Fibroblast of skin of right quadriceps (primary cell): ENCODE measurements around the gene REPS2.

Experiments
- DNase-seq: peaks from one replicate; pipeline ENCODE4 v3.0.0-alpha.2; 2013

The REPS2 gene

GRCh38 chrX:17038681-17039161, 92.3 kb downstream of the REPS2 start:
- peak; percentile 77 for DNase-seq

DNA sequence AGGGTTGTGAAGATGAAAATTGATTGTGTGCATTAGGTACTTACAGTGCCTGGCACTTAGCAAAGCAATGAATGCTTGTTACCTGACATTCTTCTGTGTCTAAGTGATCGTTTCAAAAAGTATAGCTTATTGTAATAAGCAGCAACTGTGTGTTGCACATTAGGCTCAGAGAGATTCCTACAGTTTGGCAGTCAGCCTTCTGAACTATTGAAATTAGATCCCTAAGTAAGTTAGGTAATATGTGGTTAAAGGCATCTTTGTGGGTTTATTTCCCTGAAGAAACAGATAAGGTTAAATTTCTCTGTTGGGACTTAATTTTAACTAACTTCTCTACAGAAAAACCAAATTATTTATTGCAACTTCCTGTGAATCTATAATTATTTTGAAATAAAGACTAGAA, 93.4 kb downstream of the REPS2 start:
- peak; percentile 68 for DNase-seq

DNA sequence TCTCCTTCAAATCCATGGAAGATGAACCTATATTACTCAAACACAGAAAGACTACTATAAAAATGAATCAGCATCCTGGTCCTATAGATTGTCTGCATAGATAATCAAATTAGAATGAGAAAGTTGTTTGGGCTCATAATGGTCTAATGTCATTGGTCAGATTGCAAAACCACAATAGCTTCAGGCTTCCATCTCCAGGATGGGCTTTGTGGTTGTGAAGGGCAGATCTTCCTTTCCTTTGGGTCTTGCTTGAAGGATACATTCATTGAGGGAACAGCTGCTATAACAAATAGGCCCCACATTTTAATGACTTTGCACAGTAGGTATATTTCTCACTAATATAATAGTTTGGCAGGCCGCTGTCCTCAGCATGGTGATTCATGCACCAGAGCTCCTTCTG, 94.3 kb downstream of the REPS2 start:
- peak; percentile 14 for DNase-seq

- no peak for DNase-seq
Measured at GRCh38 chrX:17042037-17042436, 95.6 kb downstream of the REPS2 start.

DNA sequence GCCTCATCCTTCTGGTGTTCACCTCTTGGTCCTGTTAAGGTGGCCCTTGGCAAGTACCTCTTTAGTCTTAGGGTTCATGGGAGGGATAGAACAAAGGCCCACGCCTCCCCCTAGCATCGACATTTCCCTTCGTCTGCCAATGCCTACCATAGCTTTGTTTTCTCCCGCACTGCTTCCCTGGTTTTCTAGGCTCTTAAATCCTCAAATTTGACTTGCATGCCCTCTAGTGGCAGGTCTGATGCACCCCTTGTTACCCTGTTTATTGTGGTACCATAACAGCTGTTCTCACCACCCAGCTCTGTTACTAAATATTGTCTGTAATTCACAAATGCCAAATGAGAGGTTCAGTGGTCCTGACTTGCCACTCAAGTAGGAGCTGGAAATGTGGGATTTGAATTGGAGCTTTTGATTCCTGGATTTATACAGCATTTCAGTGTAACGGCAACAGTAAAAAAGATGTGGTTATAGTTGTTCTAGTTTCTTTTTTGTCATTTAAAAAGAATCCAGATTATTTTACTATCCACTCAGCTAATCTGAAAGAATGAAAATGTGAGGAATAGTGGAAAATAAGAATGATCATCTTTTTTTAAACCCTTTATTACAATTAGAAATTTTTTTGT, 100.1 kb downstream of the REPS2 start:
- peak; percentile 63 for DNase-seq

DNA sequence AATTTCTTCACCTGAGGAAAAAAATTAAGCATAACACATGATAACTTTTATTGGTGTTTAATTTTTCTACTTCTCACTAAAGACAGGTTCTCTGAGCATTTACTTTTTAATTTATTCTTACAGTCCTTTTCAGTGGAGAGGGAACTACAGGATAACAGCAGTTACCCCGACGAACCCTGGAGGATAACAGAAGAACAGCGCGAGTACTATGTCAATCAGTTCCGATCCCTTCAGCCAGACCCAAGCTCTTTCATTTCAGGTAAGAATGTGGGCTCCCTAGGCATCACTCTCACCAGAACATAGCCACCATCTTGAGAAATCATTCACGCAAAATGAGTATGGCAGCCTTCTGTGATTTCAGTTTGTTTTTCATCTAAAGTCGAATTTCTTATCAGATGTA, 100.8 kb downstream of the REPS2 start:
- DNase-seq: no peak

DNA sequence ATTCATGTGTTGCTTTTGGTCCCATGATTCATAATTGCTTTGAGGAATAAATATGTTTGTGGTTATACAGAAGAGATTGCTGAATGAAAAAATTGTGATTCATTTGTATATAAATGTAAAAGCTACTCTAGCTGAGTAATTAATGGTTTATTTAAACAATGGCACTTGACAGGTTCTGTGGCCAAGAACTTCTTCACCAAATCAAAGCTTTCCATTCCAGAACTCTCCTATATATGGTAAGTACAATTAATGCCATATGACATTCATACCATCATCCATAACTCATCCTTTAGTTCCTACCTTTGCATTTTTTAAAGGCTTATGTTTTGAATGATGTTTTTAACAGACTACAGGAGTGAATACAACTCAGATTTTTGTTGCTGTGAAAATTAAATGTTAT, 105.8 kb downstream of the REPS2 start:
- peak; percentile 70 for DNase-seq

GRCh38 chrX:17052793-17053192, 106.3 kb downstream of the REPS2 start:
- DNase-seq: no peak

GRCh38 chrX:17053502-17053901, 107.0 kb downstream of the REPS2 start:
- no peak for DNase-seq

DNA sequence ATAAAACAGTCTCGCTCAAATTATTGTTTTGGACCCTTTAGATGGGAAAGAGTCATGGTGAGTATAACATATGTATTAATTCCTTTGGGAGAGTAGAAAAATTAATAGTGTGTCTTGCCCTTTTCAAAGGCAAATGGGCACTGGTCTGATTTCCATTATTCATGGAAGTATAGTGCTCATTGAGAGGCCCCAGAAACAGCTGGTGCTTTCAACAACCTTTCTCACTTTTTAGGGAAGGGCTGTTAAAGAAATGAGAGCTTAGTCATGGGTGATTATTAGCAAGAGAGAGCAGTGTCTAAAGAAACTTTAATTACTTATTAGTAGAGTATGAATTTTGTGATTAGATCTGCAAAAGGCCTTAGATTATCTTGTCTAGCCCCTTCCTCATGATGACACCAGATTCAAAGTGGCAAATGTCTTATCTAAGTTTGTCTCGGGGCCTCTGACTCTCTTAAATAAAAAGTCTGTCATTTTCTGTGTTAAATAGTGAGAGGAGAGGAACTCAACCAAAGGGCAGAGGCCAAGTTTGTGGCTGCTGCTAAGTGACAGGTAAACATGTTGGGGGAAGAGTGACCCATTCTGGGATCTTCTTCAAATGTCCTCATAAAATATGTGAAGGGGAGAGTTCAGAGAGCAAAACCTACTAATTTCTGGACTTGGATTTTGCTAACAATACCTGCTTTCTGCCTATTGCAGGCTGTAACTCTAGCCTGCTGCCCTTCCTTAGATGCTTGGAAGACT, 110.6 kb downstream of the REPS2 start:
- DNase-seq: no peak

DNA sequence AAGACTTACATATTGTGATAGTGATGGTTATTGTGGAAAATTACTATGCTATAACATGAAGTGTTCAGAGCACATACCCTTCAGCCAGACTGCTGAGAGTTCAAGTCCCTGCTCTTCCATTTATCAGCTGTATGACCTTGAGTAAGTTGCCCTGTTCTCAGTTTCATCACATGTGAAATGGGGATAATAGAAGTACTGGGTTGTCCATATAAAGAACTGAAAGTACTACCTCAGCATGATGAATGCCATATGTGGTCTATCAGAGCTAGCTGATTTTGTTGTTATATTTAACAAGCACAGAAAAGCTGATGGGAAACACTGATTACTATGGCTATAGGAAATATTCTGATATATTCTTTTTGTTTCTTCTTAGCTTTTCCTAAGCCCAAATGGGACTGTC, 115.6 kb downstream of the REPS2 start:
- DNase-seq: no peak

DNA sequence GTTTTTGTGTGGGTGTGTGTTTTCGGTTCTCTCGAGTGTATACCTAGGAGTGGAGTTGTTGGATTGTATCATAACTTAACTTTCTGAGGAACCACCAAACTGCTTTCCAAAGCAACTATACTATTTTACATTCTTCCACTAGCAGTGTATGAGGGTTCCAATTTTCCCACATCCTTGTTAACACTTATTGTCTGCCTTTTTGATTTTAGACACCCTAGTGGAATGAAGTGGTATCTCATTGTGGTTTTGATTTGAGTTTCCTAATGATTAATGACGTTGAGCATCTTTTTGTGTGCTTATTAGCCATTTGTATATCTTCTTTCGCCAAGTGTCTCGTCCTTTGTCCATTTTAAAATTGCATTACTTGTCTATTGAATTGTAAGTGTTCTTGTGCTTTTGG, 118.6 kb downstream of the REPS2 start:
- DNase-seq: no peak

DNA sequence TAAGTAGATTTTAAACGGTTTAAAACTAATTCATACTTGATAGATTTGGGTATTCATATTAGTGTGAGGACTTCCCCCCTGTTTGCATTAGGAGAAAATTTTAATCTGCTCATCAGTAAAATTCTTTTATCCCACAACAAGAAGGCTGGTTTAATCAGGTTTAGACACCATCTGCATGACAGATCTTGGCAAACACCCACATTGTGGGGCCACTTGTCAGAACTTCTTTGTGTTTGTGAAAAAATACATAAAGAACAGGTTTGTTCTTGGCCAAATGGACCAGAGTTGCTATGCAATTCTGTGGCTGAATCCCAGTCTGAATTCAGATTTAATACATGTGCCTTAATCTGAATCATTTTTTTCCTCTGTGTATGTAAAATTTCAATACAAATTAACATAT, 121.1 kb downstream of the REPS2 start:
- DNase-seq: no peak

DNA sequence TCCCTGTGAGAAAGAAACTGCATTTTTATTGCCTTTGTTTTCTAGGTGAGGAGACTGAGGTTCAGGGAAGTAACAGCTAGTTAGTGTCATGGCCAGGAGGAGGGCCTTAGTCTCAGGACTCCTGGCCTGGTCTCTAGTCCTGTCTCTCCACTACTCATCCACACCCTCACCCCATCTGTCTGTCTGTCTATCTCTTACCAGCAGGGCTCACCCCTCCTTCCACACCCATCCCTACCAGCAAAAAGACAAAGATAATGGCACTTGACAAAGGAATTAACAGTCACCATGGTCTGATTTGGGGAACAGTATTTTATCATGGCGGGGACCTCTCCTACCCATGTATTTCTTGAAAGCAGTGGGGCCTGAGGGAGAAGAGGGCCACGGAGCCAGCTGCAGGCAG, 125.8 kb downstream of the REPS2 start:
- no peak for DNase-seq

GRCh38 chrX:17072721-17073230, 126.3 kb downstream of the REPS2 start:
- no peak for DNase-seq

GRCh38 chrX:17075004-17075403, 128.5 kb downstream of the REPS2 start:
- DNase-seq: no peak

DNA sequence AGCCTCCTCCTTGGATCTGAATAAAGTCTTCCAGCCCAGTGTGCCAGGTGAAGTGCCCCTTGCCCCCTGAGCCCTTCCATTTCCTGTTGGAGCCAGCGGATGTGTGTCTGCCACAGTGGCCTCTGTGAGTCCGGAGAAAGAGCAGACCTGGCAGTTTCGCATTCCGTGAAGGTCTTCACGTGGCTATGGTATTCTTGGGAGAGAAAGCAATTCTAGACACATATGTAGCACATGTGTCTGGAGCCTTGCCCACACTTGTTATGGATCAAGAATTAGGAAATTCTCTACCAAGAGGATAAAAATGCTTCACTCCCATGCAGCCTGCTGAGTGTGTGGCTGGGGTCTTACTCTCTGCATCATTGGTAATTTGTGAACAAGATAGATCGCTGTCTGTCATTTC, 130.9 kb downstream of the REPS2 start:
- peak; percentile 58 for DNase-seq

DNA sequence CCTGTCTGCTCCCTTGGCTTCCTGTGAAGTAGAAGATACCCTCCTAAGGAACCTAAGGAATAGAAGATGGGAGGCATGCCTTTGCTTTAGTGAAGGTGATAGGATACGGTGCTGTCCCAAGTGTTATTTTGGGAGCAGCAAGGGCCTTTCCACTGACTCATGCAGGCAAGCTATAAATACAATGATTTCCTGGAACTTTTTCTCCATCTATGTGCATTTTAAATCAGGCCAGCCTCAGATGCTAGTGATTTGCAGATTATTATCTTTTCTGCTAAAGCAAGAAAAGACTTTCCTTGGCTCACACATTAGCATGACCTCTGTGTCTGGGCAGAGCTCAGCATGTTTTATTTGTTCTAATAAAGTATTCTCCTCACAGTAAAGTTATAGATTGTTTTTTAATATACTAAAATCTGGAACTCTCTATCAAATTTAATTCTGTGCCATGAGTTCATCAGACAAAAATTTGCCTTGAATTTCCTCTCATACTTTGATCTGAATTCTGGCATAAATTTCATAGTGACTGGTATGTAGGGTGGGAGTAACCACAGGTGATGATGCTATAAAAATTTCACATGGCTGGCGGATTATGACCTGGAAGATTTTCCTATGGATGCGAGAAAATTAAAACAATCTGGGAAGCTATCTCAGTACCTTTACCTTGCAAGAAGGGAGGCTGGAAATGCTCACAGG, 131.7 kb downstream of the REPS2 start:
- DNase-seq: peak; percentile 74

DNA sequence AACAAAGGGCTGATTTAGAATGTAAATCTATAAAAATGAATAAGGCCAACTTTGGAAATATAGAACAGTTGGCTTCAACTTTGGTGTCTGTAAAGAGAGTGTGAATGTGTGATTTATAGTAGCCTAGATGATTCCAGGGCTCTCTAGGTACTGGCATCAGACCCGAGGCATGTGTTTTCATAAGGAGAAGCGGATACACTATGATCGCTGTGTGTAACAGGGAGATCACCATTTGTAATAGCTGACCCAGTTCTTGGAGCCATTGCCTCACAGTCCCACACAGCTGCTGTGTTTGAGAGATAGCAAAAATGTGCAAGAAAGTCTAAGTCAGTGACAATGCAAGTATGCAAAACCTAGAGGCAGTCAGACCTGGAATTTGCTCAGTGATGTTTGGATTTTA, 135.1 kb downstream of the REPS2 start:
- DNase-seq: no peak

DNA sequence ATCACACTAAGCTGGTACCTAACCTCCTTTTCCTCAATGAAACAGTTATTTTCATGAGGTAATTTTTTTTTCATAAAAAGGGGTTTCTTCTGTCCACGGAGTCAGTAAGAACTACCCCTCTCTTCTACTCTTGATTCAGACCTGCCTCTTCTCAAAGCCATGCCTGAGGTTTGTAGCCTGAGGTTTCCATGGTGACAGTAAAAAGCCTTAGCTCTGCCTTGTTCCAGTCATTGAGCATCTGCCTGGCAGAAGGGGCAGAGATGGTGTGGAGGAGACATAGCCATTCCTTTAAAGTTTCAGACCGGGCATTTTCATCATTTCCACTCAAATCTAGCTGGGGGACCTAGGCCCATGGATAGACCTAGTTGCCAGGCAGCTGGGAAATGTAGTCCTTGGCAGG, 135.5 kb downstream of the REPS2 start:
- no peak for DNase-seq

DNA sequence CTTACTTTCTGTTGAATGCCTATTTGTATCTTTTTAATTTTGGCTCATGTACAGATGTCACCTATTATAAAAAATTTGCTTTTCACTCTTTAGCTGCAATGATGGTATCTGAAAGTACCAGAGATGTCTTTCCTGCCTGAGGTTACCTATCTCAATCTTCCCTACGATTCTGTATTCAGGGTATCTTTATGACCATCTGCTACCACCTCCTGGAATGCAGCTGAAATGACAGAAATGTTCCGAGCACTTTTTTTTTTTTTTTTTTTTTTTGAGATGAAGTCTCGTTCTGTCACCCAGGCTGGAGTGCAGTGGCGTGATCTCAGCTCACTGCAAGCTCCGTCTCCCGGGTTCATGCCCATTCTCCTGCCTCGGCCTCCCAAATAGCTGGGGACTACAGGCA, 136.4 kb downstream of the REPS2 start:
- DNase-seq: peak; percentile 15

DNA sequence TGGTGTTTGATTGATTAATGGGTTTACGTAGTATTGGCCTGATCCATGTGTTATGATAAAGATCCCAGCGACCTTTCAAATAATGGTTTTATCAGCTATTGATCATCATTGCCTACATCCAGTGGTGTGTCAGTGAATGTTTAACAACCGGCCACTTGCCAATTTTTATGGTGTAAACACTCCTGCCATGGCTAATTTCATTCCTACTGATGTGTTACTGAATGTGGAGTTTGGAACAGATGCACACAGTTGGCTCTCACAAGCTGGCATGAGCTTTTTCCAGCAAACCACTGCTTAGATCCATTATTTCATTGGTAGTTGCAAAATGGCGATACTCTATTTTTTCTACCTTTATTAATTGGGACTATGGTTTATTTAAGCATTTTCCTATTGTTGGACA, 139.9 kb downstream of the REPS2 start:
- DNase-seq: no peak

DNA sequence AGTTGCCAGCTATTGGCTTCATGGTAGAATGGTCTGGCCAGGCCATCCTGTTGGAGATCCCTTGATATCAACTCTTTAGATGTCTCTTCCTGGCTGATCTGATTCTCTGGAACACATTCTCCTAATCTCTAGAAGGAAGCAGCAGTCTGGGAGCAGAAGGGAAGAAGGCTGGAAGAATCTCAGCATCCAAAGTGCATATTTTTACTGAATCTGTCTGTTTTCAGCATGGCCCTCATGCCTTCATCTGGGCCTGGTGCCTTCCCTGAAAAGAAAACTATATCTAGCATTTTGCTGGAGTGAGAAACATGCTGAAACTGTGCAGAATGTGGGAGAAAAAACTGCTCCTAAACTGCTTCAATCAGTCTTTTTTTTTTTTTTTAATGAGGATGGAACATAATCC, 148.7 kb downstream of the REPS2 start:
- no peak for DNase-seq
